GM12878 (cell line): ENCODE results near the gene PSMA7. TPM values are rescaled to one million over a fixed set of nuclear protein-coding genes. Genes with fewer than 3 reads are reported as not detected.

ENCODE experiments used
- ATAC-seq: fragments of 200-7000 bp; cut with Tn5 transposase; 3 replicates; pipeline ENCODE4 v1.9.1; 2020; ENCODE audit warnings: mild to moderate bottlenecking, moderate library complexity
- BruUV-seq: library from RNA; stranded (reverse); fragments of 400-500 nt; replicated peaks from 2 replicates; lab custom pipeline; 2021; lab: Mats Ljungman, UMichigan
- CTCF ChIA-PET: fragments of 300-600 bp; sonication (Branson Sonifier 250); formaldehyde crosslinking; extraction: SDS; loops from one replicate; lab custom pipeline; 2021; ENCODE audit warnings: inconsistent platforms; lab: Yijun Ruan, JAX
- POLR2A ChIA-PET: fragments of 350-600 bp; formaldehyde crosslinking; extraction: SDS; loops from one replicate; lab custom pipeline; 2021; ENCODE audit warnings: inconsistent platforms; lab: Charles Lee
- RAD21 ChIA-PET: fragments of 300-600 bp; sonication (Branson Sonifier 250); formaldehyde crosslinking; loops from one replicate; lab custom pipeline; 2023; ENCODE audit warnings: antibody characterized with exemption; ENCODE audit not compliant: unreplicated experiment; lab: Charles Lee
- SMC1A ChIA-PET: fragments of 300-600 bp; sonication (Branson Sonifier 250); formaldehyde crosslinking; loops from one replicate; lab custom pipeline; 2023; ENCODE audit not compliant: unreplicated experiment, uncharacterized antibody; lab: Charles Lee
- DNase-seq: peaks from one replicate; pipeline ENCODE4 v3.0.0-alpha.2; 2011; ENCODE audit warnings: low read depth, low spot score
- FAIRE-seq: peaks from 3 replicates; lab custom pipeline; 2011; peaks lifted over from hg19 to GRCh38; lab: Jason Lieb, UNC
- H2AFZ ChIP-seq: 2 replicates; pipeline ENCODE4 v1.6.0; 2011; ENCODE audit warnings: low read depth, low read length, control low read depth; ENCODE audit not compliant: control insufficient read depth
- H3K27ac ChIP-seq: 2 replicates; pipeline ENCODE4 v1.5.1; 2011; ENCODE audit warnings: control low read depth; ENCODE audit not compliant: control insufficient read depth, insufficient read depth
- H3K27me3 ChIP-seq, 2 experiments: replicated peaks in 1 of 2; 2 replicates each; pipeline versions ENCODE4 v1.6.0 to v1.6.1; 2011; ENCODE audit warnings: low read length in 1 of 2; ENCODE audit not compliant: control insufficient read depth in 2 of 2, insufficient read depth in 2 of 2
- H3K36me3 ChIP-seq, 2 experiments: 2 replicates each; pipeline ENCODE4 v1.5.1; 2011; ENCODE audit warnings: low read length in 1 of 2; ENCODE audit not compliant: control insufficient read depth in 2 of 2, insufficient read depth in 2 of 2
- H3K4me1 ChIP-seq: 2 replicates; pipeline ENCODE4 v1.6.1; 2011; ENCODE audit warnings: mild to moderate bottlenecking, low read length, moderate library complexity, mixed read lengths; ENCODE audit not compliant: control insufficient read depth, insufficient read depth
- H3K4me2 ChIP-seq: 2 replicates; pipeline ENCODE4 v1.6.0; 2011; ENCODE audit warnings: control low read depth; ENCODE audit not compliant: control insufficient read depth, insufficient read depth
- H3K4me3 ChIP-seq: fragments of 200-600 bp; sonication (generic); 2 replicates; pipeline ENCODE4 v1.5.1; 2016
- H3K79me2 ChIP-seq: 2 replicates; pipeline ENCODE4 v1.6.0; 2011; ENCODE audit warnings: low read length; ENCODE audit not compliant: control insufficient read depth, insufficient read depth
- H3K9ac ChIP-seq: 2 replicates; pipeline ENCODE4 v1.8.0; 2011; ENCODE audit warnings: low read length, control low read depth, mixed read lengths; ENCODE audit not compliant: control insufficient read depth, insufficient read depth
- H3K9me3 ChIP-seq: replicated peaks from 3 replicates; pipeline ENCODE4 v1.5.1; 2011; ENCODE audit warnings: mild to moderate bottlenecking, low read length; ENCODE audit not compliant: control insufficient read depth, insufficient read depth
- H4K20me1 ChIP-seq: 2 replicates; pipeline ENCODE4 v1.6.0; 2011; ENCODE audit not compliant: control insufficient read depth, insufficient read depth
- ATF2 ChIP-seq: IDR thresholded peaks from 2 replicates; pipeline ENCODE4 v1.6.1; 2012; ENCODE audit warnings: low read length, inconsistent platforms
- BCL3 ChIP-seq: IDR thresholded peaks from 2 replicates; pipeline ENCODE4 v1.6.1; 2011; ENCODE audit warnings: borderline replicate concordance, low read depth, mild to moderate bottlenecking, moderate library complexity, low read length; ENCODE audit not compliant: insufficient read depth, poor library complexity, severe bottlenecking
- DPF2 ChIP-seq: fragments of 450-650 bp; IDR thresholded peaks from 2 replicates; pipeline ENCODE4 v1.6.1; 2017; ENCODE audit warnings: mild to moderate bottlenecking
- EP300 ChIP-seq, 2 experiments: fragments of 150-350 bp in 1 of 2; IDR thresholded peaks; 2 replicates each; pipeline ENCODE4 v1.6.1; 2011 to 2012; ENCODE audit warnings: low read depth in 2 of 2, low read length in 2 of 2, borderline replicate concordance in 1 of 2, improper control_type of control experiment in 1 of 2, inconsistent platforms in 1 of 2; ENCODE audit not compliant: control insufficient read depth in 1 of 2
- FOXM1 ChIP-seq: IDR thresholded peaks from 2 replicates; pipeline ENCODE4 v1.6.1; 2012; ENCODE audit warnings: low read depth, mild to moderate bottlenecking, inconsistent platforms, low read length, moderate library complexity
- IKZF1 ChIP-seq: fragments of 450-650 bp; conservative IDR thresholded peaks from 2 replicates; pipeline ENCODE4 v1.6.1; 2017; ENCODE audit warnings: antibody characterized with exemption, mild to moderate bottlenecking
- IKZF2 ChIP-seq, 2 experiments: fragments of 450-650 bp; IDR thresholded peaks; 2 replicates each; pipeline ENCODE4 v1.6.1; 2017; ENCODE audit warnings: mild to moderate bottlenecking in 2 of 2, moderate library complexity in 2 of 2
- MXI1 ChIP-seq: fragments of 150-350 bp; IDR thresholded peaks from 2 replicates; pipeline ENCODE4 v1.6.1; 2011; ENCODE audit warnings: low read depth, mild to moderate bottlenecking, inconsistent platforms, low read length, improper control_type of control experiment
- POLR2A ChIP-seq: IDR thresholded peaks from 2 replicates; pipeline ENCODE4 v1.6.1; 2011; ENCODE audit warnings: low read depth, mild to moderate bottlenecking, low read length
- POLR2AphosphoS2 ChIP-seq: IDR thresholded peaks from 2 replicates; pipeline ENCODE4 v1.6.1; 2011; ENCODE audit warnings: low read depth, mild to moderate bottlenecking, low read length, improper control_type of control experiment, moderate library complexity
- POLR2AphosphoS5 ChIP-seq: IDR thresholded peaks from 2 replicates; pipeline ENCODE4 v1.6.1; 2011; ENCODE audit warnings: mild to moderate bottlenecking, low read length, inconsistent platforms
- TCF3 ChIP-seq: IDR thresholded peaks from 2 replicates; pipeline ENCODE4 v1.6.1; 2012; ENCODE audit warnings: low read depth, mild to moderate bottlenecking, low read length, borderline replicate concordance; ENCODE audit not compliant: insufficient read depth
- WGBS: methylation state at CpG from one replicate; pipeline ENCODE4 v1.1.6; 2016; ENCODE audit warnings: low lambda C conversion rate; ENCODE audit not compliant: insufficient replicate concordance, insufficient coverage; ENCODE audit errors: missing lambda C conversion rate; 5-methylcytosine and 5-hydroxymethylcytosine counted together
- in situ Hi-C: fragments of 300-500 bp; cut with MboI; formaldehyde crosslinking; loops from 9 replicates; pipeline ENCODE4 v1.14.3; 2018; ENCODE audit warnings: mixed read lengths
- intact Hi-C: fragments of 100-400 bp; cut with micrococcal nuclease; formaldehyde crosslinking; loops from one replicate; pipeline ENCODE4 v1.14.2; 2022; ENCODE audit not compliant: unreplicated experiment
- polyA plus RNA-seq, 11 experiments: library from polyadenylated mRNA; depleted of rRNA in 4 of 11; unstranded in 6 of 11; stranded (reverse) in 5 of 11; fragments of >200 nt; fragmentation: Nextera tagmentation in 4 of 11; fragmentation: Illumina TruSeq in 1 of 11; extraction: Ambion mirVana in 4 of 11; extraction: Trizol in 1 of 11; gene quantifications; 1 replicate in 1 of 11; 2 replicates in 10 of 11; pipeline versions ENCODE4 v1.2.1 to v1.2.3, GENCODE V29; 2011 to 2016; ENCODE audit warnings: inconsistent platforms in 2 of 11, missing spikeins in 2 of 11, low read depth in 1 of 11
- total RNA-seq, 4 experiments: library from RNA; depleted of rRNA in 3 of 4; stranded (reverse); fragments of >200 nt in 3 of 4; fragmentation: Illumina TruSeq in 1 of 4; extraction: Trizol in 1 of 4; gene quantifications; 2 replicates each; pipeline versions ENCODE4 v1.2.1 to v1.2.3, GENCODE V29; 2013 to 2021

The PSMA7 gene
- total and polyA plus RNA-seq, 10 of the 15 experiments (the other 5 are each of a cell fraction or from before 2014, with no cell fraction given), result 216 to 857 (median 368) TPM

- in situ Hi-C loops (no loop called here), intact Hi-C loops (loop anchor here (2.0 kb wide), 1 partner anchor 125 kb away; no protein-coding TSS in a partner anchor)
- Histone ChIP-seq H4K20me1 (peaks cover 13% of the 10 kb centered on the region), H3K79me2 (peaks cover 18% of the 10 kb centered on the region), H3K36me3 (peaks cover 52 to 57% of the 10 kb centered on the region in 2 experiments), H3K27me3 (no peaks in the 10 kb centered on the region), H3K9me3 (no peaks in the 10 kb centered on the region), H3K4me1 (peaks cover 3% of the 10 kb centered on the region; the same call in 1 of the 2 replicates), H3K4me3 (no peak overlapping the region), H3K4me2 (no peak overlapping the region), H3K9ac (no peak overlapping the region), H3K27ac (no peak overlapping the region), H2AFZ (no peak overlapping the region)
- WGBS, result 99% methylated on average over 8 of the region's 8 CpGs
- ChIA-PET SMC1A (interaction anchor here (1.0 to 1.9 kb wide), 6 partner anchors 8 to 127 kb away, joined by 3 to 9 read pairs (median 4); no protein-coding TSS in a partner anchor), CTCF (interaction anchor here (1.4 to 3.5 kb wide), 4 partner anchors 11 to 125 kb away, joined by 3 to 35 read pairs (median 14); partner anchors contain the start of gene LSM14B), RAD21 (interaction anchor here (1.1 to 3.3 kb wide), 2 partner anchors 45 to 125 kb away, joined by 3 to 18 read pairs; no protein-coding TSS in a partner anchor), POLR2A (no interaction called here)
- no TSS peak for BruUV-seq
- DNase-seq, result no peak
- no peak for FAIRE-seq
- 0 out of 2 replicates have a peak, but pooled peaks have one; percentile 9 for TF ChIP-seq POLR2AphosphoS2
- no peak for TF ChIP-seq TCF3
- TF ChIP-seq POLR2AphosphoS5, result peak; percentile 76
- TF ChIP-seq POLR2A, result peak; percentile 51; the same call in 1 of the 2 replicates
- ATAC-seq, result no peak
Observed at GRCh38 chr20:62135573-62136266, 7.5 kb downstream of the PSMA7 start.

- no peak overlapping the region for H3K27ac ChIP-seq
- H3K4me3 ChIP-seq, result no peak overlapping the region
- TF ChIP-seq MXI1 (no peak), ATF2 (0 out of 2 replicates have a peak, but pooled peaks have one; percentile 6), FOXM1 (no peak), EP300 (IDR thresholded peaks at IDR 0.05; ENCODE audit: borderline replicate concordance in 1 of 2, control insufficient read depth in 1 of 2, low read depth in 2 of 2, low read length in 2 of 2) (no peak), DPF2 (no peak), IKZF1 (no peak), IKZF2 (IDR thresholded peaks at IDR 0.05) (no peak), BCL3 (peak; percentile 10), POLR2A (peak; percentile 64)
- TF ChIP-seq, all 136 proteins: peak for 3
- no peak overlapping the region for H2AFZ ChIP-seq
- H3K36me3 ChIP-seq, result peaks cover 47 to 56% of the 10 kb centered on the region in 2 experiments
- ChIA-PET CTCF (interaction anchor here (3.2 to 3.5 kb wide), 2 partner anchors 10 to 124 kb away, joined by 22 to 35 read pairs; no protein-coding TSS in a partner anchor), POLR2A (interaction anchor here (0.6 kb wide), 1 partner anchor 74 kb away, joined by 3 read pairs; no protein-coding TSS in a partner anchor), RAD21 (no interaction called here), SMC1A (interaction anchor here (1.2 to 1.9 kb wide), 3 partner anchors 8 to 123 kb away, joined by 3 to 9 read pairs (median 5); no protein-coding TSS in a partner anchor)
- no peak overlapping the region for H3K9ac ChIP-seq
- no peaks in the 10 kb centered on the region for H3K27me3 ChIP-seq
- no peaks in the 10 kb centered on the region for H3K4me1 ChIP-seq
- whole genome bisulfite sequencing, result 92% methylated on average over 11 of the region's 11 CpGs
- peaks cover 9% of the 10 kb centered on the region for H3K79me2 ChIP-seq
- intact Hi-C loops (no loop called here), in situ Hi-C loops (no loop called here)
- DNase-seq (no peak), ATAC-seq (no peak), FAIRE-seq (no peak)
- H4K20me1 ChIP-seq, result peaks cover 10% of the 10 kb centered on the region
- H3K4me2 ChIP-seq, result no peak overlapping the region
- no TSS peak for BruUV-seq
- H3K9me3 ChIP-seq, result no peaks in the 10 kb centered on the region
Observed at GRCh38 chr20:62134735-62135231, 8.4 kb downstream of the PSMA7 start.
